ENCODE results near the gene MAST4.

DNA sequence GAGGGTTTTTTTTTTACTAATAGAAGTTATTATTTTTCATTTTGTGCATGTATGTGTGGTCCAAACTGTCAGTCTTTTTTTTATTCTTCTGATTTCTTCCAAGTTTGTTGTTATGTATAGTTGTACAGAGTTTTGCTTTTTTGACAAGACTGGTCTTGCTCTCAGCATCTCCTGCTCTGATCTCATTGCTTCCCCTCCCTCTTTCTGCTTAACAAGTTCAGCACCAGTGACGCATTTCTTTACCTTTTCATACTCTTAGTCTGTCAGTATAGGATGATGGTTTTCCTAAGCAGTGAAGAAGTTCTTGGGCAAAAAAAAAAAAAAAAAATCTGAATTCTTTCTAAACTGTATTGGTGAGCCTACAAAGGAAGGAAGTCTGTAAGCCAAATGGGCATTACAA is 465.3 kb downstream of the MAST4 start:
- TF ChIP-seq, protein P1, sequence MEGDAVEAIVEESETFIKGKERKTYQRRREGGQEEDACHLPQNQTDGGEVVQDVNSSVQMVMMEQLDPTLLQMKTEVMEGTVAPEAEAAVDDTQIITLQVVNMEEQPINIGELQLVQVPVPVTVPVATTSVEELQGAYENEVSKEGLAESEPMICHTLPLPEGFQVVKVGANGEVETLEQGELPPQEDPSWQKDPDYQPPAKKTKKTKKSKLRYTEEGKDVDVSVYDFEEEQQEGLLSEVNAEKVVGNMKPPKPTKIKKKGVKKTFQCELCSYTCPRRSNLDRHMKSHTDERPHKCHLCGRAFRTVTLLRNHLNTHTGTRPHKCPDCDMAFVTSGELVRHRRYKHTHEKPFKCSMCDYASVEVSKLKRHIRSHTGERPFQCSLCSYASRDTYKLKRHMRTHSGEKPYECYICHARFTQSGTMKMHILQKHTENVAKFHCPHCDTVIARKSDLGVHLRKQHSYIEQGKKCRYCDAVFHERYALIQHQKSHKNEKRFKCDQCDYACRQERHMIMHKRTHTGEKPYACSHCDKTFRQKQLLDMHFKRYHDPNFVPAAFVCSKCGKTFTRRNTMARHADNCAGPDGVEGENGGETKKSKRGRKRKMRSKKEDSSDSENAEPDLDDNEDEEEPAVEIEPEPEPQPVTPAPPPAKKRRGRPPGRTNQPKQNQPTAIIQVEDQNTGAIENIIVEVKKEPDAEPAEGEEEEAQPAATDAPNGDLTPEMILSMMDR (IDR thresholded peaks at IDR 0.05; ENCODE audit: low read depth, low read length, poor library complexity, severe bottlenecking), result no peak
- TF ChIP-seq EZH2phosphoT487 (IDR thresholded peaks at IDR 0.05; ENCODE audit: borderline replicate concordance, low read length), result no peak

All from DOHH2 (cell line).